GM21381 (cell line): ENCODE measurements around the gene SNUPN.

Experiments used
- ATAC-seq: cut with Tn5 transposase; IDR thresholded peaks from one replicate; pipeline ENCODE4 v1.9.1; 2021; ENCODE audit warnings: mild to moderate bottlenecking, moderate library complexity; ENCODE audit not compliant: unreplicated experiment

Gene SNUPN

GRCh38 chr15:75654201-75654907 lies 28.8 kb upstream of the SNUPN start:
- ATAC-seq = no peak

- ATAC-seq = no peak
These were observed 27.9 kb upstream of the SNUPN start for GRCh38 chr15:75653347-75653913.

- no peak for ATAC-seq
These were observed 26.5 kb upstream of the SNUPN start for GRCh38 chr15:75651810-75652543.

GRCh38 chr15:75650908-75651809 lies 25.6 kb upstream of the SNUPN start:
- no peak for ATAC-seq

GRCh38 chr15:75649848-75650247 lies 24.3 kb upstream of the SNUPN start:
- no peak for ATAC-seq

- ATAC-seq = no peak
These were observed 23.7 kb upstream of the SNUPN start for GRCh38 chr15:75649045-75649761.

GRCh38 chr15:75648156-75649000 lies 22.9 kb upstream of the SNUPN start:
- ATAC-seq = no peak

- peak; percentile 54 for ATAC-seq
These were observed 22.0 kb upstream of the SNUPN start, which contains the start of gene SNX33 for GRCh38 chr15:75647370-75648155. Gene SNX33, plus strand, starts transcription at chr15:75647912. Its CDS starts 1,191 bp downstream, at chr15:75649103.

- ATAC-seq = no peak
These were observed 21.4 kb upstream of the SNUPN start for GRCh38 chr15:75646944-75647364.

- no peak for ATAC-seq
These were observed 20.8 kb upstream of the SNUPN start for GRCh38 chr15:75646112-75646943.

GRCh38 chr15:75644376-75644775 lies 18.9 kb upstream of the SNUPN start:
- ATAC-seq = no peak

GRCh38 chr15:75641603-75642002 lies 16.1 kb upstream of the SNUPN start:
- ATAC-seq = no peak

GRCh38 chr15:75641179-75641503 lies 15.6 kb upstream of the SNUPN start:
- no peak for ATAC-seq

- peak; percentile 23 for ATAC-seq
These were observed 15.1 kb upstream of the SNUPN start for GRCh38 chr15:75640483-75641178.

GRCh38 chr15:75639709-75640482 lies 14.4 kb upstream of the SNUPN start, which contains the start of gene IMP3:
Gene IMP3, minus strand, starts transcription at chr15:75640224. Its CDS starts 56 bp downstream, at chr15:75640168.
- ATAC-seq = peak; percentile 94

- no peak for ATAC-seq
These were observed 13.7 kb upstream of the SNUPN start for GRCh38 chr15:75639191-75639708.
